K562 (cell line): Measurements from ENCODE around the gene CERS2. TPM values are rescaled to one million over a fixed set of nuclear protein-coding genes. Genes with fewer than 3 reads are reported as not detected.

Experiments
- BRD4 ChIP-seq: fragments of 200-600 bp; sonication (generic); IDR thresholded peaks from 2 replicates; pipeline ENCODE4 v1.6.1; 2017; ENCODE audit warnings: inconsistent platforms
- CBX1 ChIP-seq: sonication (generic); IDR thresholded peaks from 2 replicates; pipeline ENCODE4 v1.6.1; 2016; ENCODE audit warnings: antibody characterized with exemption, low read depth, mild to moderate bottlenecking
- EWSR1 ChIP-seq: fragments of 450-650 bp; IDR thresholded peaks from 2 replicates; pipeline ENCODE4 v1.6.1; 2018; ENCODE audit warnings: borderline replicate concordance, mild to moderate bottlenecking, low read depth, moderate library complexity; ENCODE audit not compliant: partially characterized antibody
- HMG20A ChIP-seq: fragments of 450-650 bp; formaldehyde crosslinking; conservative IDR thresholded peaks from 2 replicates; pipeline ENCODE4 v1.4.0; 2020; ENCODE audit warnings: mild to moderate bottlenecking, mixed read lengths
- HMG20B ChIP-seq: fragments of 250-450 bp; sonication (Bioruptor Pico); IDR thresholded peaks from 2 replicates; pipeline ENCODE4 v1.5.0; 2021; ENCODE audit warnings: mild to moderate bottlenecking
- HNRNPH1 ChIP-seq: fragments of 200-400 bp; formaldehyde crosslinking; optimal IDR thresholded peaks from 2 replicates; pipeline ENCODE3; 2017; ENCODE audit warnings: low read depth, mild to moderate bottlenecking, low read length, moderate library complexity
- OTX1 ChIP-seq: fragments of 450-650 bp; formaldehyde crosslinking; IDR thresholded peaks from 2 replicates; pipeline ENCODE4 v1.4.0; 2022; ENCODE audit warnings: mild to moderate bottlenecking
- RBM15 ChIP-seq: fragments of 200-400 bp; formaldehyde crosslinking; IDR thresholded peaks from 2 replicates; pipeline ENCODE4 v1.6.1; 2018; ENCODE audit warnings: mild to moderate bottlenecking, low read length, moderate library complexity; ENCODE audit not compliant: insufficient read depth
- STAG1 ChIP-seq: sonication (generic); formaldehyde crosslinking; IDR thresholded peaks from 2 replicates; pipeline ENCODE4 v1.5.0; 2020; ENCODE audit warnings: missing genetic modification reagents, borderline replicate concordance
- TOE1 ChIP-seq, 2 experiments: fragments of 450-650 bp in 1 of 2; sonication (generic) in 1 of 2; formaldehyde crosslinking in 1 of 2; IDR thresholded peaks; 2 replicates each; pipeline versions ENCODE4 v1.7.1 to v1.8.0; 2016 to 2022; ENCODE audit warnings: borderline replicate concordance in 2 of 2, mild to moderate bottlenecking in 2 of 2, antibody characterized with exemption in 1 of 2, inconsistent platforms in 1 of 2, low read depth in 1 of 2, missing genetic modification reagents in 1 of 2, moderate library complexity in 1 of 2
- ZNF184 ChIP-seq: sonication (generic); formaldehyde crosslinking; IDR thresholded peaks from 2 replicates; pipeline ENCODE4 v1.5.0; 2020; ENCODE audit warnings: missing genetic modification reagents
- polyA plus RNA-seq, 8 experiments: library from polyadenylated mRNA; depleted of rRNA in 4 of 8; stranded (reverse) in 5 of 8; unstranded in 3 of 8; fragments of >200 nt; fragmentation: Nextera tagmentation in 2 of 8; fragmentation: Illumina TruSeq in 1 of 8; extraction: Ambion mirVana in 2 of 8; extraction: Trizol in 1 of 8; gene quantifications; 2 replicates each; pipeline versions ENCODE4 v1.2.1 to v1.2.3, GENCODE V29; 2011 to 2014; ENCODE audit warnings: inconsistent platforms in 1 of 8, missing spikeins in 1 of 8
- total RNA-seq, 7 experiments: library from RNA; depleted of rRNA in 6 of 7; stranded (reverse); fragments of >200 nt in 6 of 7; fragmentation: Illumina TruSeq in 2 of 7; extraction: Trizol in 2 of 7; gene quantifications; 2 replicates each; pipeline versions ENCODE4 v1.2.1 to v1.2.3, GENCODE V29; 2011 to 2021; ENCODE audit warnings: low replicate concordance in 1 of 7
- TF ChIP-seq, protein P1 (sequence below): fragments of 250-450 bp; sonication (Bioruptor Pico); IDR thresholded peaks from 2 replicates; pipeline ENCODE4 v1.5.0; 2022; ENCODE audit warnings: mild to moderate bottlenecking
- TF ChIP-seq, protein P2 (sequence below), 2 experiments: fragments of 250-450 bp in 1 of 2; fragments of 450-650 bp in 1 of 2; sonication (Bioruptor Pico) in 1 of 2; IDR thresholded peaks; 2 replicates each; pipeline versions ENCODE4 v1.6.1 to v1.8.0; 2016 to 2021; ENCODE audit warnings: mild to moderate bottlenecking in 2 of 2, moderate library complexity in 2 of 2, missing compliant biosample characterization in 1 of 2, missing genetic modification characterization in 1 of 2
- TF ChIP-seq, protein P3 (sequence below): sonication (generic); formaldehyde crosslinking; IDR thresholded peaks from 2 replicates; pipeline ENCODE4 v1.8.0; 2023; ENCODE audit warnings: mild to moderate bottlenecking, missing genetic modification reagents
- TF ChIP-seq, protein P4 (sequence below): fragments of 250-450 bp; sonication (Bioruptor Pico); IDR thresholded peaks from 2 replicates; pipeline ENCODE4 v1.9.0; 2021; ENCODE audit warnings: mild to moderate bottlenecking

CERS2 gene
- total and polyA plus RNA-seq, 9 of the 15 experiments (the other 6 are each of a cell fraction or from before 2014, with no cell fraction given) = 23.4 to 295 (median 132) TPM

DNA sequence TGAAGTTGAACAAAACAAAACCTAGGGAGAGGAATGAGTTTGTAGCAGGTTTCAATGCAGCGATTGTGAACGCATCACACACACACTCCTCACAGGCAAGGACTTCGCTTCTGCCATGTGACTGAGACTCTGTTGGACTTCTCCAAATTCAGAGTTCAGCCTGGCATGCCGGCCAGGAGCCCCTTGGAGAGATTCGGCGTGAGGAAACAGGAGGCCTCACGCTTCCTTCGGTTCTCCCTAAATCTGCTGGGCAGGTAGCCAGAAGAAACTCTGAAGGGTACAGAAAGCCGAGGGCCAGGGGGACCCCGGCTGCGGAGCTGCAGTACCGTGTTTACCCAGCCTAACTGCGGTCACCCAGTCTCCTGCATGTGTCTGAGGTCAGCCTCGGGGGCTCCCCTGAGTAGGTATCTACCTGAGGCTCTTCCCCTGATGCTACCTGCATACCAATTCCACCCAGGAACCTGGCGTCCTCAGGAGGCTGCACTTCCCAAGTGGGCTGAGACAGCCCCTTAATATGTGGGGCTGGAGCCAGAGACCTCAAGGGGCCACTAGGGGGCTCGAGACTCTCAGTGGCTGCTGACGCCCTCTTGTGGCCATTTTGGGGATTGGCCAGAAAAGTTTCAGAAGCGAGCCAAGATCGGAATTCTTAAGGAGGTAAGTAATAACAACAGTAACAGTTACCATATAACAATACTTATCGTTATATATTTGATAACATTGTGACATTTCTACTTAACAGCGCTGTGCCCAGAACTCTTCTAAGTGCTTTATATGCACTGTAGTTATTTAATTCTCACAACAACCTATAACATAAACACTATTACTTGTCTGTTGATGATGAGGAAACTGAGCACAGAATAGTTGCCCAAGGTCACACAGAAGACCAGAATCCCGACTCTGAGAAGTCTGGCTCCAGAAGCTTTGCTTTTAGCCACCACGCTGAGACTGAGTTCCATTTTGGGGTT is 4.7 kb upstream of the CERS2 start (continued):
- TF ChIP-seq CBX1 = no peak
- TF ChIP-seq TOE1 (IDR thresholded peaks at IDR 0.05; ENCODE audit: borderline replicate concordance) = peak; percentile 31; the same call in 1 of the 2 replicates
- TF ChIP-seq TOE1 (CRISPR knock-in tag; IDR thresholded peaks at IDR 0.05; ENCODE audit: borderline replicate concordance, low read depth) = no peak
- no peak for TF ChIP-seq EWSR1
- TF ChIP-seq BRD4 = no peak
- no peak for TF ChIP-seq HMG20B (CRISPR knock-in tag)
- no peak for TF ChIP-seq RBM15
- TF ChIP-seq, protein P1, sequence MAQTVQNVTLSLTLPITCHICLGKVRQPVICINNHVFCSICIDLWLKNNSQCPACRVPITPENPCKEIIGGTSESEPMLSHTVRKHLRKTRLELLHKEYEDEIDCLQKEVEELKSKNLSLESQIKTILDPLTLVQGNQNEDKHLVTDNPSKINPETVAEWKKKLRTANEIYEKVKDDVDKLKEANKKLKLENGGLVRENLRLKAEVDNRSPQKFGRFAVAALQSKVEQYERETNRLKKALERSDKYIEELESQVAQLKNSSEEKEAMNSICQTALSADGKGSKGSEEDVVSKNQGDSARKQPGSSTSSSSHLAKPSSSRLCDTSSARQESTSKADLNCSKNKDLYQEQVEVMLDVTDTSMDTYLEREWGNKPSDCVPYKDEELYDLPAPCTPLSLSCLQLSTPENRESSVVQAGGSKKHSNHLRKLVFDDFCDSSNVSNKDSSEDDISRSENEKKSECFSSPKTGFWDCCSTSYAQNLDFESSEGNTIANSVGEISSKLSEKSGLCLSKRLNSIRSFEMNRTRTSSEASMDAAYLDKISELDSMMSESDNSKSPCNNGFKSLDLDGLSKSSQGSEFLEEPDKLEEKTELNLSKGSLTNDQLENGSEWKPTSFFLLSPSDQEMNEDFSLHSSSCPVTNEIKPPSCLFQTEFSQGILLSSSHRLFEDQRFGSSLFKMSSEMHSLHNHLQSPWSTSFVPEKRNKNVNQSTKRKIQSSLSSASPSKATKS (CRISPR knock-in tag) = no peak
- no peak for TF ChIP-seq HMG20A
- TF ChIP-seq, protein P2, sequence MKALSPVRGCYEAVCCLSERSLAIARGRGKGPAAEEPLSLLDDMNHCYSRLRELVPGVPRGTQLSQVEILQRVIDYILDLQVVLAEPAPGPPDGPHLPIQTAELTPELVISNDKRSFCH (CRISPR knock-in tag; IDR thresholded peaks at IDR 0.05) = no peak
- TF ChIP-seq, protein P2 (tag; IDR thresholded peaks at IDR 0.05) = 0 out of 2 replicates have a peak, but pooled peaks have one; percentile 43
- peak; percentile 15; the same call in 1 of the 2 replicates for TF ChIP-seq STAG1 (CRISPR knock-in tag)
- TF ChIP-seq, protein P3, sequence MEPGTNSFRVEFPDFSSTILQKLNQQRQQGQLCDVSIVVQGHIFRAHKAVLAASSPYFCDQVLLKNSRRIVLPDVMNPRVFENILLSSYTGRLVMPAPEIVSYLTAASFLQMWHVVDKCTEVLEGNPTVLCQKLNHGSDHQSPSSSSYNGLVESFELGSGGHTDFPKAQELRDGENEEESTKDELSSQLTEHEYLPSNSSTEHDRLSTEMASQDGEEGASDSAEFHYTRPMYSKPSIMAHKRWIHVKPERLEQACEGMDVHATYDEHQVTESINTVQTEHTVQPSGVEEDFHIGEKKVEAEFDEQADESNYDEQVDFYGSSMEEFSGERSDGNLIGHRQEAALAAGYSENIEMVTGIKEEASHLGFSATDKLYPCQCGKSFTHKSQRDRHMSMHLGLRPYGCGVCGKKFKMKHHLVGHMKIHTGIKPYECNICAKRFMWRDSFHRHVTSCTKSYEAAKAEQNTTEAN (CRISPR knock-in tag) = no peak
- TF ChIP-seq, protein P4, sequence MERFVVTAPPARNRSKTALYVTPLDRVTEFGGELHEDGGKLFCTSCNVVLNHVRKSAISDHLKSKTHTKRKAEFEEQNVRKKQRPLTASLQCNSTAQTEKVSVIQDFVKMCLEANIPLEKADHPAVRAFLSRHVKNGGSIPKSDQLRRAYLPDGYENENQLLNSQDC = no peak
- TF ChIP-seq ZNF184 (CRISPR knock-in tag) = no peak
- TF ChIP-seq HNRNPH1 = no peak
- TF ChIP-seq OTX1 (CRISPR knock-in tag) = no peak
